Tibial nerve (tissue), 3 donors: Measurements from ENCODE around the gene MACO1.

ENCODE experiments used
- CTCF ChIP-seq, 5 experiments: fragments of 200-600 bp in 3 of 5; fragments of 450-650 bp in 2 of 5; sonication (generic) in 3 of 5; IDR thresholded peaks; one replicate each; pipeline ENCODE4 v1.5.1; 2016 to 2019; ENCODE audit warnings: antibody characterized with exemption in 5 of 5, mild to moderate bottlenecking in 3 of 5, moderate library complexity in 2 of 5
- POLR2A ChIP-seq, 2 donors: fragments of 450-650 bp; IDR thresholded peaks; one replicate each; pipeline ENCODE4 v1.6.1; 2017; ENCODE audit warnings: antibody characterized with exemption in 2 of 2, mild to moderate bottlenecking in 2 of 2, moderate library complexity in 2 of 2

- no peak for TF ChIP-seq CTCF (IDR thresholded peaks at IDR 0.05)
- TF ChIP-seq POLR2A (IDR thresholded peaks at IDR 0.05): no peak
Measured at GRCh38 chr1:25522031-25522655, 91.4 kb downstream of the MACO1 start.
